Activated CD8-positive, alpha-beta memory T cell treated with anti-CD3 and anti-CD28 coated beads, Interleukin-2, amount 50 U/mL, for 1 hour (primary cell): ENCODE results near the gene MYO16.

Experiments
- DNase-seq: peaks from one replicate; pipeline ENCODE4 v3.0.0-alpha.2; 2020; ENCODE audit errors: extremely low read depth

The MYO16 gene

GRCh38 chr13:108663710-108664109, 34.3 kb downstream of the MYO16 start:
- no peak for DNase-seq

GRCh38 chr13:108667205-108667604, 37.8 kb downstream of the MYO16 start:
- no peak for DNase-seq

GRCh38 chr13:108669381-108669780, 40.0 kb downstream of the MYO16 start:
- no peak for DNase-seq

- no peak for DNase-seq
These were observed 44.9 kb downstream of the MYO16 start for GRCh38 chr13:108674346-108674745.

- DNase-seq = no peak
These were observed 45.4 kb downstream of the MYO16 start for GRCh38 chr13:108674771-108675170.

GRCh38 chr13:108676620-108677019, 47.2 kb downstream of the MYO16 start:
- no peak for DNase-seq

- DNase-seq = no peak
These were observed 48.4 kb downstream of the MYO16 start for GRCh38 chr13:108677806-108678205.

- DNase-seq = no peak
These were observed 50.6 kb downstream of the MYO16 start for GRCh38 chr13:108680011-108680410.

- DNase-seq = no peak
These were observed 52.7 kb downstream of the MYO16 start for GRCh38 chr13:108681986-108682575.

- DNase-seq = no peak
These were observed 53.3 kb downstream of the MYO16 start for GRCh38 chr13:108682714-108683113.

GRCh38 chr13:108686027-108686426, 56.6 kb downstream of the MYO16 start:
- DNase-seq = no peak

- no peak for DNase-seq
These were observed 61.3 kb downstream of the MYO16 start for GRCh38 chr13:108690726-108691125.

- DNase-seq = no peak
These were observed 71.2 kb downstream of the MYO16 start for GRCh38 chr13:108700422-108701170.

GRCh38 chr13:108702171-108702570, 72.8 kb downstream of the MYO16 start:
- no peak for DNase-seq

- no peak for DNase-seq
These were observed 75.6 kb downstream of the MYO16 start for GRCh38 chr13:108705031-108705430.

GRCh38 chr13:108707584-108707983, 78.2 kb downstream of the MYO16 start:
- no peak for DNase-seq

- no peak for DNase-seq
These were observed 79.5 kb downstream of the MYO16 start for GRCh38 chr13:108708921-108709320.

GRCh38 chr13:108711386-108711785, 82.0 kb downstream of the MYO16 start:
- DNase-seq = no peak

GRCh38 chr13:108725471-108725870, 96.1 kb downstream of the MYO16 start:
- DNase-seq = no peak

- DNase-seq = no peak
These were observed 99.0 kb downstream of the MYO16 start for GRCh38 chr13:108728370-108728769.

- no peak for DNase-seq
These were observed 103.7 kb downstream of the MYO16 start for GRCh38 chr13:108733022-108733560.

- no peak for DNase-seq
These were observed 105.3 kb downstream of the MYO16 start for GRCh38 chr13:108734676-108735075.

GRCh38 chr13:108741930-108742329, 112.5 kb downstream of the MYO16 start:
- DNase-seq = no peak
